K562 (cell line): ENCODE measurements around the gene ZNF260. TPM values are rescaled to one million over a fixed set of nuclear protein-coding genes. Genes with fewer than 3 reads are reported as not detected.

Source experiments
- CCNT2 ChIP-seq: IDR thresholded peaks from 2 replicates; pipeline ENCODE4 v1.6.1; 2011; ENCODE audit warnings: borderline replicate concordance, low read depth, mild to moderate bottlenecking, moderate library complexity, mixed read lengths, low read length; ENCODE audit not compliant: insufficient read length; ENCODE audit errors: extremely low read depth
- CTCF ChIP-seq, 3 experiments: IDR thresholded peaks in 2 of 3; conservative IDR thresholded peaks in 1 of 3; 2 replicates each; pipeline ENCODE4 v1.5.1; 2011 to 2012; ENCODE audit warnings: low read length in 3 of 3, mild to moderate bottlenecking in 3 of 3, control low read depth in 2 of 3, improper control_type of control experiment in 1 of 3, inconsistent platforms in 1 of 3, low read depth in 1 of 3, mixed read lengths in 1 of 3, moderate library complexity in 1 of 3; ENCODE audit not compliant: insufficient read depth in 2 of 3
- DIDO1 ChIP-seq: fragments of 450-650 bp; IDR thresholded peaks from 2 replicates; pipeline ENCODE4 v1.6.1; 2016; ENCODE audit warnings: low read depth, missing biosample characterization, missing genetic modification characterization
- NKRF ChIP-seq: fragments of 450-650 bp; IDR thresholded peaks from 2 replicates; pipeline ENCODE4 v1.6.1; 2016; ENCODE audit warnings: borderline replicate concordance
- ZBTB33 ChIP-seq: sonication (generic); formaldehyde crosslinking; IDR thresholded peaks from 2 replicates; pipeline ENCODE4 v1.8.1; 2023; ENCODE audit warnings: mild to moderate bottlenecking, missing genetic modification reagents
- ZNF318 ChIP-seq, 2 experiments: fragments of 450-650 bp; IDR thresholded peaks; 2 replicates each; pipeline ENCODE4 v1.6.1; 2016; ENCODE audit warnings: mild to moderate bottlenecking in 2 of 2, borderline replicate concordance in 1 of 2, low read depth in 1 of 2, moderate library complexity in 1 of 2
- ZNF395 ChIP-seq: fragments of 200-800 bp; sonication (Bioruptor generic); IDR thresholded peaks from 2 replicates; pipeline ENCODE4 v1.6.1; 2017; ENCODE audit warnings: missing genetic modification characterization, missing compliant biosample characterization
- polyA plus RNA-seq, 8 experiments: library from polyadenylated mRNA; depleted of rRNA in 4 of 8; stranded (reverse) in 5 of 8; unstranded in 3 of 8; fragments of >200 nt; fragmentation: Nextera tagmentation in 2 of 8; fragmentation: Illumina TruSeq in 1 of 8; extraction: Ambion mirVana in 2 of 8; extraction: Trizol in 1 of 8; gene quantifications; 2 replicates each; pipeline versions ENCODE4 v1.2.1 to v1.2.3, GENCODE V29; 2011 to 2014; ENCODE audit warnings: inconsistent platforms in 1 of 8, missing spikeins in 1 of 8
- total RNA-seq, 7 experiments: library from RNA; depleted of rRNA in 6 of 7; stranded (reverse); fragments of >200 nt in 6 of 7; fragmentation: Illumina TruSeq in 2 of 7; extraction: Trizol in 2 of 7; gene quantifications; 2 replicates each; pipeline versions ENCODE4 v1.2.1 to v1.2.3, GENCODE V29; 2011 to 2021; ENCODE audit warnings: low replicate concordance in 1 of 7

The ZNF260 gene
- total and polyA plus RNA-seq, 9 of the 15 experiments (the other 6 are each of a cell fraction or from before 2014, with no cell fraction given): 2.6 to 16.6 (median 5.8) TPM

- 0 out of 2 replicates have a peak, but pooled peaks have one; percentile 86 for TF ChIP-seq NKRF
- TF ChIP-seq ZNF395 (CRISPR knock-in tag): 0 out of 2 replicates have a peak, but pooled peaks have one; percentile 14
- TF ChIP-seq CTCF (IDR thresholded peaks at IDR 0.05 in 2 of 3, conservative IDR thresholded peaks at IDR 0.05 in 1 of 3; ENCODE audit: insufficient read depth in 2 of 3, low read depth in 1 of 3, low read length in 3 of 3): peak in 1 of 3 experiments; percentile 13; a peak in 1 of 6 replicates
- peak; percentile 32 for TF ChIP-seq CCNT2
- TF ChIP-seq ZBTB33: no peak
- TF ChIP-seq DIDO1 (tag): peak; percentile 70; the same call in 1 of the 2 replicates
- no peak for TF ChIP-seq ZNF318 (IDR thresholded peaks at IDR 0.05; ENCODE audit: borderline replicate concordance in 1 of 2, low read depth in 1 of 2)
Observed at GRCh38 chr19:36528194-36528920, at the start of gene ZNF260 (continued).
